Measurements from ENCODE around the gene NTN1. TPM values are rescaled to one million over a fixed set of nuclear protein-coding genes. Genes with fewer than 3 reads are reported as not detected.

Gene NTN1
- total RNA-seq, 4 donors from 2014 or later, result 3.6 to 20.6 (median 7.2) TPM

- in situ Hi-C loops (cut with MboI; ENCODE audit: low pct_ligation_motif_present in 1 of 4, low pct_unique_long_range_greater_than_20kb in 1 of 4, low sequenced_read_pairs in 3 of 4), result no loop called here
- DNase-seq, result no peak
- Histone ChIP-seq H3K9me3 (no peaks in the 10 kb centered on the region), H3K27ac (no peak overlapping the region), H3K36me3 (no peaks in the 10 kb centered on the region), H3K27me3 (no peaks in the 10 kb centered on the region), H3K4me1 (peaks cover 6 to 20% (median 13%) of the 10 kb centered on the region in 4 donors), H3K4me3 (no peak overlapping the region)
- intact Hi-C loops (cut with DNase I; ENCODE audit: low total_unique reads), result no loop called here
- WGBS, 2 donors (ENCODE audit: low coverage in 1 of 2), result 90 to 100% methylated on average over 1 to 10 of the region's 10 CpGs
- no peak for TF ChIP-seq POLR2AphosphoS5 (IDR thresholded peaks at IDR 0.05)
These were observed 187.2 kb downstream of the NTN1 start for GRCh38 chr17:9208381-9209105.

DNA sequence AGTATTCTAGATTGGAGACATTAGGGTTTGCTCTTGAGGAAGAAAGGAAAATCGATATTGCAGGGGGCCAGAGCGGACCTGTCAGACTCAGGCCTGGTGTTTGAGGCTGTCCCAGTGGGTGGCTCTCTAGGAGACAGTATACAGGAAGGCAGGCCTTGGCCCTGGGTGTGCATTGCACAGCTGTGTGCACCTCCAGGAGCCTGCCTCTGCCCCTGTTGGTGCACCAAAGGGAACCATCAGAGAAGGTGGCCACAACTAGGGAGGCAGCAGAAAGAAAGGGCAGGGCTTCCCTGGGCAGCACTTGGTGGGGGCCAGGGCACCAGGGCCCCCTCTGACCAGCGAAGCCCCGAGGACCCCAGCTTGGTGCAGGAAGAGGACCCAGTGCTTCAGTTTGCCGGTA lies 188.0 kb downstream of the NTN1 start:
- in situ Hi-C loops (cut with MboI; ENCODE audit: low pct_ligation_motif_present in 1 of 4, low pct_unique_long_range_greater_than_20kb in 1 of 4, low sequenced_read_pairs in 3 of 4), result no loop called here
- Histone ChIP-seq H3K9me3 (no peaks in the 10 kb centered on the region), H3K27ac (no peak overlapping the region), H3K36me3 (no peaks in the 10 kb centered on the region), H3K4me3 (no peak overlapping the region), H3K27me3 (no peaks in the 10 kb centered on the region), H3K4me1 (peaks cover 6 to 20% (median 13%) of the 10 kb centered on the region in 4 donors)
- no peak for DNase-seq
- intact Hi-C loops (cut with DNase I; ENCODE audit: low total_unique reads), result no loop called here
- 94 to 96% methylated on average over 2 to 5 of the region's 5 CpGs for WGBS, 2 donors (ENCODE audit: low coverage in 1 of 2)
- TF ChIP-seq, protein P1, sequence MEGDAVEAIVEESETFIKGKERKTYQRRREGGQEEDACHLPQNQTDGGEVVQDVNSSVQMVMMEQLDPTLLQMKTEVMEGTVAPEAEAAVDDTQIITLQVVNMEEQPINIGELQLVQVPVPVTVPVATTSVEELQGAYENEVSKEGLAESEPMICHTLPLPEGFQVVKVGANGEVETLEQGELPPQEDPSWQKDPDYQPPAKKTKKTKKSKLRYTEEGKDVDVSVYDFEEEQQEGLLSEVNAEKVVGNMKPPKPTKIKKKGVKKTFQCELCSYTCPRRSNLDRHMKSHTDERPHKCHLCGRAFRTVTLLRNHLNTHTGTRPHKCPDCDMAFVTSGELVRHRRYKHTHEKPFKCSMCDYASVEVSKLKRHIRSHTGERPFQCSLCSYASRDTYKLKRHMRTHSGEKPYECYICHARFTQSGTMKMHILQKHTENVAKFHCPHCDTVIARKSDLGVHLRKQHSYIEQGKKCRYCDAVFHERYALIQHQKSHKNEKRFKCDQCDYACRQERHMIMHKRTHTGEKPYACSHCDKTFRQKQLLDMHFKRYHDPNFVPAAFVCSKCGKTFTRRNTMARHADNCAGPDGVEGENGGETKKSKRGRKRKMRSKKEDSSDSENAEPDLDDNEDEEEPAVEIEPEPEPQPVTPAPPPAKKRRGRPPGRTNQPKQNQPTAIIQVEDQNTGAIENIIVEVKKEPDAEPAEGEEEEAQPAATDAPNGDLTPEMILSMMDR (IDR thresholded peaks at IDR 0.05), result no peak
- TF ChIP-seq EP300 (IDR thresholded peaks at IDR 0.05; ENCODE audit: low read depth) (no peak), POLR2A (IDR thresholded peaks at IDR 0.05) (no peak), POLR2AphosphoS5 (IDR thresholded peaks at IDR 0.05) (no peak)

DNA sequence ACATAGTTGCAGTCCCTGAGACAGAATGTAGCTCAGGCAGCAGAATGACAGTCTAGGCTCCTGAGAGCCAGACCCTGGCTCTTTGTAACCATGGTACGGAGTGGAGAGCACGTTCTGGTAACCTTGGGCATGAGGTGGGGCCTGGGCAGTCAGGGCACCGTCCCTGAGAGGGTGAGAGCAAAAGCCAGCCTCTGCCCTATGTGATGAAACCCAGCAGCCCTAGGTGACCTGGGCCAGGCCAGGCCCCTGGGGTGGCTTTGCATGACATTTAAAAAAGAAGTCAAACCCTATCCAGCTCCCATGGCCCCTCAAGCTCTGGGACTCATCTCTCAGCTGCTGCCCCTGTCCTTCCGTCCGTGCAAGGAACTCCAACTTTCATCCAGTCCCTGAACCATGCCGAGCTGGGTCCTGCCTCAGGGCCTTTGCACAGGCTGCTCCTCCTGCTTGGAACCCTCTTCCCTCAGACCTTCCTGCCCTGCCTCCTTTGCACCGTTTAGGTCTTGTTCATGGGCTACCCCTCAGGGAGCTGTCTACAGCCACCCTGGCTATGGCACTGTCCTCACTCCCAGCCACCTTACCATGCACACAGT lies 188.6 kb downstream of the NTN1 start:
- DNase-seq, result no peak
- in situ Hi-C loops (cut with MboI; ENCODE audit: low pct_ligation_motif_present in 1 of 4, low pct_unique_long_range_greater_than_20kb in 1 of 4, low sequenced_read_pairs in 3 of 4), result no loop called here
- H3K27ac ChIP-seq, result no peak overlapping the region
- no peaks in the 10 kb centered on the region for H3K27me3 ChIP-seq
- H3K9me3 ChIP-seq, result no peaks in the 10 kb centered on the region
- intact Hi-C loops (cut with DNase I; ENCODE audit: low total_unique reads), result no loop called here
- H3K4me1 ChIP-seq, result peaks cover 6 to 20% (median 13%) of the 10 kb centered on the region in 4 donors
- TF ChIP-seq POLR2A (IDR thresholded peaks at IDR 0.05) (no peak), POLR2AphosphoS5 (IDR thresholded peaks at IDR 0.05) (no peak), EP300 (IDR thresholded peaks at IDR 0.05; ENCODE audit: low read depth) (no peak)
- TF ChIP-seq, protein P1 (IDR thresholded peaks at IDR 0.05), result no peak
- no peaks in the 10 kb centered on the region for H3K36me3 ChIP-seq
- no peak overlapping the region for H3K4me3 ChIP-seq
- WGBS, 2 donors (ENCODE audit: low coverage in 1 of 2), result 88% methylated on average over 7 of the region's 7 CpGs; no CpG with 5 or more reads in 1 of the 2 donors

DNA sequence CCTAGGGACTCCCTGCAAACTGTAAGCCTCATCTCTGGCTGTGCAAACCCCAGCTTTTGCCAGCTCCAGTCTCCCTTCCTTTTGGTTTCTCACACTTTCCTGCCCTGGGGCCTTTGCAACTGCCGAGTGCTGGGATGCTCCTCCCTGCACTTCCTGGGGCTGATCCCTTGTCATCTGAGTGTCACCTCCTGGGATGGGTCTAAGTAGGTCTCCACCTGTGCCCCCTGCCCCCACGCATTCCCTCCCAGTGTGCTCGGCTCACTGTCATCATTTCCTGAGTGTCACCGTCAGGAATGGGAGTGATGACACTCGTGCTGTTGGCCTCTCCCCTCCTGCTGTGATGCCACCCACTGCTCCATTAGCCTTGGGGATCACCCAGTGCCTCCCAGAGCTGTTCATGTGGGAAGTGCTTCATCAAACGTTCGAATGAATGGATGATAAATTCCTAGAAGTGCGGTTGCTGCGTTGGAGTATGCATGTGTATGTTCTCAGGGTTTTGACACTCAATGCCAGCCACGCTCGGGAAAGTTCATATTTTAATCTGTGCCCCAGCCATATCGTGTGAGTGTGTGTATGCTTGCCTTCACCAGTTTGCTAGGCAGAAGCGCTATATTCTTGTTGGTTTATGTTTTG lies 189.9 kb downstream of the NTN1 start:
- WGBS, 2 donors (ENCODE audit: low coverage in 1 of 2), result 77 to 100% methylated on average over 1 to 13 of the region's 13 CpGs
- DNase-seq, result no peak
- Histone ChIP-seq H3K9me3 (peaks cover 10% of the 10 kb centered on the region in 2 donors), H3K36me3 (no peaks in the 10 kb centered on the region), H3K4me3 (no peak overlapping the region), H3K4me1 (peaks cover 4 to 14% (median 8%) of the 10 kb centered on the region in 4 donors), H3K27me3 (no peaks in the 10 kb centered on the region), H3K27ac (no peak overlapping the region)
- intact Hi-C loops (cut with DNase I; ENCODE audit: low total_unique reads) (no loop called here), in situ Hi-C loops (cut with MboI; ENCODE audit: low pct_ligation_motif_present in 1 of 4, low pct_unique_long_range_greater_than_20kb in 1 of 4, low sequenced_read_pairs in 3 of 4) (no loop called here)
- TF ChIP-seq POLR2AphosphoS5 (IDR thresholded peaks at IDR 0.05) (no peak), POLR2A (IDR thresholded peaks at IDR 0.05) (no peak), EP300 (IDR thresholded peaks at IDR 0.05; ENCODE audit: low read depth) (no peak)
- TF ChIP-seq, protein P1 (IDR thresholded peaks at IDR 0.05), result no peak
